ENCODE measurements around the gene EMP3. TPM values are rescaled to one million over a fixed set of nuclear protein-coding genes. Genes with fewer than 3 reads are reported as not detected.
A peak's percentile ranks its signal among the peaks of the same experiment; 100 is the strongest.

EMP3 gene
- total and polyA plus RNA-seq, 9 of the 15 experiments (the other 6 are each of a cell fraction or from before 2014, with no cell fraction given) = 123 to 386 (median 296) TPM

DNA sequence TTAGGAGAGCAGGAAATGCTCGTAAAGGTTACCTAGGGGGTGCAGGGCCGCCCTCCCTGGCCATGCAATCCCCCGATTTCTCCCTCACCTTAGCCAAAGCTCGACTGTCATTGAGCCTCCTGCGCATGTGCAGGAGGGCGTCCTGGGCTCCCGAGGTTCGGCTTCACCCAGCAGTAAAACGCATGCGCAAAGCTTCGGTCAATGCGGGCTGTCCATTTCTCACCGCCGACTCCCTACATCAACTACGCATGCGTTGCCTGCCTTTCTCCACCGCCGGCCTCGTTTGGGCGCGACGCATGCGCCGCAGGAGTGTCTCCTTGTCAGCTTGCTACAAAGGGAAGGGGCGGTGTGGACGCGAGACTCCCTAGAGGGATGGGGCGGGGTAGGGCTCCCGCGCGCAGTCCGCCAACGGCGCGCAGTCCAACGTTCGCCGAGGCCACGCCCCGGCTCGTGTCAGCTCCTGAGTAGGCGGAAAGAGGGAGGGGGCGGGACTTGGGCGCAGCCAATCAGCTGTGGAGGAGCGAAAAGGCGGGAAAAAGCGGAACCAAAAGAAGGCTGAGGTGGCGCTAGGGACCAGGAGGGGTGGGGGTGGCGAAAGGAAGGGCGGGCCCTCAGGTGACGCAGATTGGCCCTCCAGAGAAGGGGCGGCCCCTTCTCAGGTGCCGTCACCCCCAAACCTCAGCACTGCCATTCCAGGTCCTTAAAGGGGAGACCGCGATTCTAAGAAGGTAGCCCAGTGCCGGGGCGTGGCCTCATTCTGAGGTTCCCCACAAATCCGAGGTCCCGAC lies 38.7 kb downstream of the EMP3 start, which contains the start of the genes SYNGR4 and TMEM143 (continued):
- TF ChIP-seq FOXJ2 (tag; IDR thresholded peaks at IDR 0.05) (no peak), FOXK1 (CRISPR knock-in tag; IDR thresholded peaks at IDR 0.05; ENCODE audit: borderline replicate concordance) (no peak), NR2C2 (CRISPR knock-in tag; IDR thresholded peaks at IDR 0.05) (no peak), NR2C2 (tag; IDR thresholded peaks at IDR 0.05) (peak; percentile 95), NBN (IDR thresholded peaks at IDR 0.05; ENCODE audit: low read depth) (no peak), ATF7 (IDR thresholded peaks at IDR 0.05) (peak; percentile 84), HDAC3 (IDR thresholded peaks at IDR 0.05; ENCODE audit: borderline replicate concordance, partially characterized antibody) (no peak), ESRRA (IDR thresholded peaks at IDR 0.05; ENCODE audit: borderline replicate concordance, low read depth) (peak; percentile 54), FOS (IDR thresholded peaks at IDR 0.05; ENCODE audit: extremely low read depth, insufficient read length) (peak; percentile 73), SMARCA5 (IDR thresholded peaks at IDR 0.05) (no peak), ZNF134 (CRISPR knock-in tag; conservative IDR thresholded peaks at IDR 0.05) (no peak), ZNF23 (CRISPR knock-in tag; IDR thresholded peaks at IDR 0.05) (no peak), KAT2B (IDR thresholded peaks at IDR 0.05; ENCODE audit: low read depth, low read length) (no peak), PTRF (tag; IDR thresholded peaks at IDR 0.05) (no peak), MCM3 (IDR thresholded peaks at IDR 0.05) (no peak), RFX5 (IDR thresholded peaks at IDR 0.05; ENCODE audit: low read depth, low read length) (no peak), HDAC1 (IDR thresholded peaks at IDR 0.05) (peak in 1 of 2 experiments; percentile 55; a peak in 1 of 4 replicates), GABPB2 (CRISPR knock-in tag; conservative IDR thresholded peaks at IDR 0.05) (no peak)
- TF ChIP-seq, protein P1, sequence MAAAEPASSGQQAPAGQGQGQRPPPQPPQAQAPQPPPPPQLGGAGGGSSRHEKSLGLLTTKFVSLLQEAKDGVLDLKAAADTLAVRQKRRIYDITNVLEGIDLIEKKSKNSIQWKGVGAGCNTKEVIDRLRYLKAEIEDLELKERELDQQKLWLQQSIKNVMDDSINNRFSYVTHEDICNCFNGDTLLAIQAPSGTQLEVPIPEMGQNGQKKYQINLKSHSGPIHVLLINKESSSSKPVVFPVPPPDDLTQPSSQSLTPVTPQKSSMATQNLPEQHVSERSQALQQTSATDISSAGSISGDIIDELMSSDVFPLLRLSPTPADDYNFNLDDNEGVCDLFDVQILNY (CRISPR knock-in tag; IDR thresholded peaks at IDR 0.05) = peak; percentile 69; the same call in 1 of the 2 replicates
- TF ChIP-seq, protein P2, sequence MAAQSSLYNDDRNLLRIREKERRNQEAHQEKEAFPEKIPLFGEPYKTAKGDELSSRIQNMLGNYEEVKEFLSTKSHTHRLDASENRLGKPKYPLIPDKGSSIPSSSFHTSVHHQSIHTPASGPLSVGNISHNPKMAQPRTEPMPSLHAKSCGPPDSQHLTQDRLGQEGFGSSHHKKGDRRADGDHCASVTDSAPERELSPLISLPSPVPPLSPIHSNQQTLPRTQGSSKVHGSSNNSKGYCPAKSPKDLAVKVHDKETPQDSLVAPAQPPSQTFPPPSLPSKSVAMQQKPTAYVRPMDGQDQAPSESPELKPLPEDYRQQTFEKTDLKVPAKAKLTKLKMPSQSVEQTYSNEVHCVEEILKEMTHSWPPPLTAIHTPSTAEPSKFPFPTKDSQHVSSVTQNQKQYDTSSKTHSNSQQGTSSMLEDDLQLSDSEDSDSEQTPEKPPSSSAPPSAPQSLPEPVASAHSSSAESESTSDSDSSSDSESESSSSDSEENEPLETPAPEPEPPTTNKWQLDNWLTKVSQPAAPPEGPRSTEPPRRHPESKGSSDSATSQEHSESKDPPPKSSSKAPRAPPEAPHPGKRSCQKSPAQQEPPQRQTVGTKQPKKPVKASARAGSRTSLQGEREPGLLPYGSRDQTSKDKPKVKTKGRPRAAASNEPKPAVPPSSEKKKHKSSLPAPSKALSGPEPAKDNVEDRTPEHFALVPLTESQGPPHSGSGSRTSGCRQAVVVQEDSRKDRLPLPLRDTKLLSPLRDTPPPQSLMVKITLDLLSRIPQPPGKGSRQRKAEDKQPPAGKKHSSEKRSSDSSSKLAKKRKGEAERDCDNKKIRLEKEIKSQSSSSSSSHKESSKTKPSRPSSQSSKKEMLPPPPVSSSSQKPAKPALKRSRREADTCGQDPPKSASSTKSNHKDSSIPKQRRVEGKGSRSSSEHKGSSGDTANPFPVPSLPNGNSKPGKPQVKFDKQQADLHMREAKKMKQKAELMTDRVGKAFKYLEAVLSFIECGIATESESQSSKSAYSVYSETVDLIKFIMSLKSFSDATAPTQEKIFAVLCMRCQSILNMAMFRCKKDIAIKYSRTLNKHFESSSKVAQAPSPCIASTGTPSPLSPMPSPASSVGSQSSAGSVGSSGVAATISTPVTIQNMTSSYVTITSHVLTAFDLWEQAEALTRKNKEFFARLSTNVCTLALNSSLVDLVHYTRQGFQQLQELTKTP (IDR thresholded peaks at IDR 0.05; ENCODE audit: low read depth in 1 of 2, partially characterized antibody in 2 of 2) = no peak
- TF ChIP-seq, protein P3, sequence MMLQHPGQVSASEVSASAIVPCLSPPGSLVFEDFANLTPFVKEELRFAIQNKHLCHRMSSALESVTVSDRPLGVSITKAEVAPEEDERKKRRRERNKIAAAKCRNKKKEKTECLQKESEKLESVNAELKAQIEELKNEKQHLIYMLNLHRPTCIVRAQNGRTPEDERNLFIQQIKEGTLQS (IDR thresholded peaks at IDR 0.05) = peak; percentile 41; the same call in 1 of the 2 replicates
- TF ChIP-seq, protein P3 (CRISPR knock-in tag; conservative IDR thresholded peaks at IDR 0.05) = no peak
- TF ChIP-seq, protein P4, sequence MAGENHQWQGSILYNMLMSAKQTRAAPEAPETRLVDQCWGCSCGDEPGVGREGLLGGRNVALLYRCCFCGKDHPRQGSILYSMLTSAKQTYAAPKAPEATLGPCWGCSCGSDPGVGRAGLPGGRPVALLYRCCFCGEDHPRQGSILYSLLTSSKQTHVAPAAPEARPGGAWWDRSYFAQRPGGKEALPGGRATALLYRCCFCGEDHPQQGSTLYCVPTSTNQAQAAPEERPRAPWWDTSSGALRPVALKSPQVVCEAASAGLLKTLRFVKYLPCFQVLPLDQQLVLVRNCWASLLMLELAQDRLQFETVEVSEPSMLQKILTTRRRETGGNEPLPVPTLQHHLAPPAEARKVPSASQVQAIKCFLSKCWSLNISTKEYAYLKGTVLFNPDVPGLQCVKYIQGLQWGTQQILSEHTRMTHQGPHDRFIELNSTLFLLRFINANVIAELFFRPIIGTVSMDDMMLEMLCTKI (IDR thresholded peaks at IDR 0.05; ENCODE audit: partially characterized antibody) = no peak

Data from K562 (cell line).